HepG2 (cell line): ENCODE data around the gene PARP14. TPM values are rescaled to one million over a fixed set of nuclear protein-coding genes. Genes with fewer than 3 reads are reported as not detected.

ENCODE experiments used
- ATAC-seq: fragments of 200-7000 bp; cut with Tn5 transposase; 3 replicates; pipeline ENCODE4 v1.9.1; 2020; ENCODE audit warnings: mild to moderate bottlenecking, moderate library complexity
- BruUV-seq: library from RNA; stranded (reverse); fragments of 400-500 nt; replicated peaks from 2 replicates; lab custom pipeline; 2021; lab: Mats Ljungman, UMichigan
- CTCF ChIA-PET: fragments of 300-600 bp; formaldehyde crosslinking; extraction: SDS; loops from one replicate; lab custom pipeline; 2021; ENCODE audit warnings: low total read pairs, inconsistent platforms, low intra/inter-chr PET ratio; lab: Yijun Ruan, JAX
- POLR2A ChIA-PET: fragments of 350-600 bp; sonication (Branson Sonifier 250); formaldehyde crosslinking; loops from one replicate; lab custom pipeline; 2020; ENCODE audit warnings: antibody characterized with exemption, inconsistent platforms; lab: Yijun Ruan, JAX
- DNase-seq: peaks from one replicate; pipeline ENCODE4 v3.0.0-alpha.2; 2015; ENCODE audit warnings: low spot score
- FAIRE-seq: peaks from 3 replicates; lab custom pipeline; 2011; peaks lifted over from hg19 to GRCh38; lab: Jason Lieb, UNC
- H2AFZ ChIP-seq: one replicate; pipeline ENCODE4 v1.6.1; 2011; ENCODE audit warnings: low read length, inconsistent platforms
- H3K27ac ChIP-seq: fragments of 300-600 bp; 3 replicates; pipeline ENCODE4 v1.8.0; 2011; ENCODE audit warnings: mixed run types, mild to moderate bottlenecking, mixed read lengths, low read length, inconsistent platforms; ENCODE audit not compliant: insufficient read depth; ENCODE audit errors: extremely low read length
- H3K27me3 ChIP-seq, 2 experiments: fragments of 200-600 bp in 1 of 2; 2 replicates in 1 of 2; 3 replicates in 1 of 2; pipeline versions ENCODE4 v1.6.0 to v1.8.0; 2011; ENCODE audit warnings: low read length in 2 of 2, mild to moderate bottlenecking in 2 of 2, moderate library complexity in 2 of 2, inconsistent platforms in 1 of 2; ENCODE audit not compliant: insufficient read depth in 2 of 2, control insufficient read depth in 1 of 2
- H3K36me3 ChIP-seq, 2 experiments: fragments of 200-600 bp in 1 of 2; replicated peaks in 1 of 2; 2 replicates in 1 of 2; 3 replicates in 1 of 2; pipeline versions ENCODE4 v1.5.1 to v1.8.0; 2011; ENCODE audit warnings: low read length in 2 of 2, inconsistent platforms in 1 of 2; ENCODE audit not compliant: insufficient read depth in 2 of 2, control insufficient read depth in 1 of 2
- H3K4me1 ChIP-seq: 2 replicates; pipeline ENCODE4 v1.5.1; 2012; ENCODE audit warnings: low read length, inconsistent platforms; ENCODE audit not compliant: insufficient read depth
- H3K4me2 ChIP-seq: 2 replicates; pipeline ENCODE4 v1.6.0; 2011; ENCODE audit warnings: low read depth, low read length, inconsistent platforms
- H3K4me3 ChIP-seq, 3 experiments: fragments of 200-600 bp in 1 of 3; sonication (generic), shearing (Covaris generic) in 1 of 3; replicated peaks in 1 of 3; 2 replicates each; pipeline ENCODE4 v1.5.1; 2011 to 2016; ENCODE audit warnings: low read length in 3 of 3, inconsistent platforms in 2 of 3, low read depth in 2 of 3, mild to moderate bottlenecking in 2 of 3, control low read depth in 1 of 3, mixed read lengths in 1 of 3; ENCODE audit not compliant: insufficient read depth in 1 of 3
- H3K79me2 ChIP-seq: one replicate; pipeline ENCODE4 v1.6.1; 2011; ENCODE audit warnings: low read length, inconsistent platforms; ENCODE audit not compliant: insufficient read depth
- H3K9ac ChIP-seq: 2 replicates; pipeline ENCODE4 v1.6.0; 2011; ENCODE audit warnings: mild to moderate bottlenecking, low read depth, low read length, inconsistent platforms; ENCODE audit not compliant: insufficient read depth
- H3K9me3 ChIP-seq: 2 replicates; pipeline ENCODE4 v1.5.1; 2012; ENCODE audit warnings: mild to moderate bottlenecking, low read length
- H4K20me1 ChIP-seq: 2 replicates; pipeline ENCODE4 v1.6.0; 2011; ENCODE audit warnings: inconsistent platforms, mild to moderate bottlenecking, low read length, moderate library complexity; ENCODE audit not compliant: insufficient read depth
- ASH2L ChIP-seq: fragments of 300-600, 200-600 bp; sonication (generic); IDR thresholded peaks from 2 replicates; pipeline ENCODE4 v1.7.0; 2017; ENCODE audit warnings: low read depth, mild to moderate bottlenecking, moderate library complexity, mixed read lengths, low read length; ENCODE audit not compliant: insufficient read length
- HMGXB4 ChIP-seq, 2 experiments: sonication (generic) in 1 of 2; formaldehyde crosslinking in 1 of 2; IDR thresholded peaks; 2 replicates each; pipeline versions ENCODE4 v1.4.0 to v1.6.1; 2018 to 2020; ENCODE audit warnings: missing genetic modification reagents in 2 of 2, borderline replicate concordance in 1 of 2, low read depth in 1 of 2, mild to moderate bottlenecking in 1 of 2, missing biosample characterization in 1 of 2
- HOXA3 ChIP-seq: sonication (generic); formaldehyde crosslinking; IDR thresholded peaks from 2 replicates; pipeline ENCODE4 v1.5.0; 2020; ENCODE audit warnings: missing genetic modification reagents
- ZNF10 ChIP-seq: sonication (generic); formaldehyde crosslinking; IDR thresholded peaks from 2 replicates; pipeline ENCODE4 v1.4.0; 2020; ENCODE audit warnings: mild to moderate bottlenecking, low read depth, missing genetic modification reagents, borderline replicate concordance
- ZNF605 ChIP-seq: sonication (generic); formaldehyde crosslinking; IDR thresholded peaks from 2 replicates; pipeline ENCODE4 v1.8.0; 2022; ENCODE audit warnings: mild to moderate bottlenecking, missing genetic modification reagents
- ZNF629 ChIP-seq: sonication (generic); formaldehyde crosslinking; conservative IDR thresholded peaks from 2 replicates; pipeline ENCODE4 v1.5.0; 2020; ENCODE audit warnings: missing genetic modification reagents
- ZNF660 ChIP-seq: sonication (generic); formaldehyde crosslinking; IDR thresholded peaks from 2 replicates; pipeline ENCODE4 v1.5.1; 2020; ENCODE audit warnings: mild to moderate bottlenecking, low read depth, missing genetic modification reagents, borderline replicate concordance
- ZNF761 ChIP-seq: sonication (generic); formaldehyde crosslinking; conservative IDR thresholded peaks from 2 replicates; pipeline ENCODE4 v1.4.0; 2020; ENCODE audit warnings: mild to moderate bottlenecking, missing genetic modification reagents
- WGBS: methylation state at CpG from one replicate; pipeline ENCODE4 v1.1.6; 2017; ENCODE audit warnings: low lambda C conversion rate; 5-methylcytosine and 5-hydroxymethylcytosine counted together
- in situ Hi-C: cut with HindIII; loops from 2 replicates; pipeline ENCODE4 v1.10.0; 2017; ENCODE audit warnings: low pct_unique_long_range_greater_than_20kb; ENCODE audit not compliant: extremely low pct_ligation_motif_present
- intact Hi-C: fragments of 100-400 bp; cut with micrococcal nuclease; formaldehyde crosslinking; loops from one replicate; pipeline ENCODE4 v1.10.0; 2022; ENCODE audit not compliant: unreplicated experiment
- polyA plus RNA-seq, 8 experiments: library from polyadenylated mRNA; depleted of rRNA in 3 of 8; stranded (reverse) in 7 of 8; unstranded in 1 of 8; fragments of >200 nt; fragmentation: Illumina TruSeq in 4 of 8; extraction: Trizol in 4 of 8; gene quantifications; 2 replicates each; pipeline versions ENCODE4 v1.2.1 to v1.2.3, GENCODE V29; 2011 to 2016; ENCODE audit warnings: low read depth in 4 of 8, missing spikeins in 1 of 8, mixed read lengths in 1 of 8; ENCODE audit not compliant: insufficient read depth in 1 of 8
- total RNA-seq, 5 experiments: library from RNA; depleted of rRNA; stranded (reverse); fragments of >200 nt; fragmentation: Illumina TruSeq; extraction: Trizol; gene quantifications; 2 replicates each; pipeline ENCODE4 v1.2.3, GENCODE V29; 2016; ENCODE audit warnings: low read depth in 1 of 5

Gene PARP14
- total and polyA plus RNA-seq, 2 of the 13 experiments (the other 11 are each of a cell fraction or from before 2014, with no cell fraction given): 9.0 to 19.1 TPM

GRCh38 chr3:122697952-122698620, 17.4 kb downstream of the PARP14 start:
- no peak for FAIRE-seq

GRCh38 chr3:122700193-122700592, 19.6 kb downstream of the PARP14 start:
- Histone ChIP-seq H3K4me2 (no peak overlapping the region), H2AFZ (no peak overlapping the region), H4K20me1 (no peaks in the 10 kb centered on the region), H3K4me3 (no peak overlapping the region), H3K79me2 (no peaks in the 10 kb centered on the region), H3K27me3 (no peaks in the 10 kb centered on the region), H3K27ac (no peak overlapping the region), H3K9me3 (no peaks in the 10 kb centered on the region), H3K36me3 (0 out of 5 replicates have a peak, but pooled peaks cover 0 to 9% of the 10 kb centered on the region in 2 experiments), H3K4me1 (peaks cover 16% of the 10 kb centered on the region), H3K9ac (no peak overlapping the region)
- WGBS: 54% methylated on average over 2 of the region's 2 CpGs
- ATAC-seq: no peak
- intact Hi-C loops: no loop called here
- FAIRE-seq: peak; percentile 37
- no peak for DNase-seq
- in situ Hi-C loops: no loop called here
- no TSS peak for BruUV-seq
- TF ChIP-seq ZNF660 (CRISPR knock-in tag): no peak
- TF ChIP-seq ZNF605 (CRISPR knock-in tag): no peak
- no peak for TF ChIP-seq HMGXB4 (CRISPR knock-in tag; IDR thresholded peaks at IDR 0.05; ENCODE audit: borderline replicate concordance in 1 of 2, low read depth in 1 of 2)
- no peak for TF ChIP-seq ZNF761 (CRISPR knock-in tag)
- no peak for TF ChIP-seq HOXA3 (CRISPR knock-in tag)
- TF ChIP-seq ZNF10 (CRISPR knock-in tag): no peak
- ChIA-PET POLR2A (no interaction called here), CTCF (no interaction called here)

More at GRCh38 chr3:122697952-122698620, 17.4 kb downstream of the PARP14 start:
- POLR2A ChIA-PET: no interaction called here
- Histone ChIP-seq H3K79me2 (no peaks in the 10 kb centered on the region), H3K4me1 (peaks cover 26% of the 10 kb centered on the region), H3K9ac (no peak overlapping the region), H3K4me2 (no peak overlapping the region), H3K27ac (no peak overlapping the region), H3K36me3 (0 out of 5 replicates have a peak, but pooled peaks cover 0 to 9% of the 10 kb centered on the region in 2 experiments), H3K27me3 (no peaks in the 10 kb centered on the region), H2AFZ (no peak overlapping the region), H3K9me3 (no peaks in the 10 kb centered on the region), H4K20me1 (no peaks in the 10 kb centered on the region), H3K4me3 (no peak overlapping the region)
- intact Hi-C loops: no loop called here
- no TSS peak for BruUV-seq
- CTCF ChIA-PET: no interaction called here
- in situ Hi-C loops: loop anchor here (25.0 kb wide), 1 partner anchor 1136 kb away; the partner anchor contains the start of gene ARGFX
- WGBS: 74% methylated on average over 2 of the region's 2 CpGs
- DNase-seq (no peak), ATAC-seq (no peak)
- TF ChIP-seq ASH2L: no peak
- 0 out of 2 replicates have a peak, but pooled peaks have one; percentile 40 for TF ChIP-seq ZNF629 (CRISPR knock-in tag)
